ENCODE measurements around the gene SUPT20H.

- TF ChIP-seq POLR2A (IDR thresholded peaks at IDR 0.05) = no peak
- TF ChIP-seq CTCF (IDR thresholded peaks at IDR 0.05) = no peak
Observed at GRCh38 chr13:37085606-37086005, 26.1 kb upstream of the SUPT20H start.

Measured in adrenal gland (tissue), 5 donors.